GM21381 (cell line): ENCODE results near the gene TPPP.
"Not testable (repeated sequence)": the region's sequence is repeated elsewhere in the genome, so short reads cannot be mapped to it uniquely, and the experiment has no call there.

ENCODE experiments used
- ATAC-seq: cut with Tn5 transposase; IDR thresholded peaks from one replicate; pipeline ENCODE4 v1.9.1; 2021; ENCODE audit warnings: mild to moderate bottlenecking, moderate library complexity; ENCODE audit not compliant: unreplicated experiment

Gene TPPP

DNA sequence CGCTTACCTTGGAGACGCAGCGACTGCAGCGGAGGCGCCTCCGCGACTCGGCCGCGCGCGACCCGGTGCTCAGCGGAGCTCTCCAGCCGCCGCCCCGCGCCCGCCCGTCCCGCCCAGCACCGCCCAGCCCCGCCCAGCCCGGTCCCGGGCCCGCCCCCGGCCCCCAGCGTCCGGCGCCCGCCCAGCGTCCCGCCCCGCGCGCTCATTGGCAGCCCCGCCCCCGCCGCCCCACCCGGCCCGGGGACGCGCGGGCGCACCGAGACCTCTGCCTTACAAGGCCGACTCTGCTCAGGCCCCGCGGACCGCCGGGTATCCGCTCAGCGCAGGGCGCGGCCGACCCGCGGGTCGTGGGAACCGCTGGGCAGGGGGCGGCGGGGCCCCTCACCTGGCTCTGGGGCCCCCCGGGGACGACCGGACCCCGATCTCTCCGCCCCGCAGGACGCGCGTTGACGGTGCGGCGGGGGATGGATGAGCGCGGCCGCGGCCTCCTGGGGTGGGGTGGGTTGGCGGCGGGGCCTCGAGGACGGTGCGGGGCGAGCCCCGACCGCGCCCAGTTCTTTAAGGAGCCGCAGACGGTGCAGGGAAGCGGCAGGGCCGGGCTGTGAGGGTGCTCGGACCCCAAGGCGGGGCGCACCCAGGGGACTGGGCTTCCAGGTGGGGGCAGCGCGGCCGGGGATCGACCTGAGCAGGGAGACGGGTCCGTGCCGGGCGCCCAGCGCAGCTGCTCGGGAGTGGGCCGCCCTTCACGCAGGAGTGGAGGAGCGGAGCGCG is at the start of gene TPPP:
Gene TPPP (minus strand): TSS at position 82 of the 771 bp plus-strand sequence. CDS start 15,292 bp downstream, outside the sequence.
- peak; percentile 78 for ATAC-seq

DNA sequence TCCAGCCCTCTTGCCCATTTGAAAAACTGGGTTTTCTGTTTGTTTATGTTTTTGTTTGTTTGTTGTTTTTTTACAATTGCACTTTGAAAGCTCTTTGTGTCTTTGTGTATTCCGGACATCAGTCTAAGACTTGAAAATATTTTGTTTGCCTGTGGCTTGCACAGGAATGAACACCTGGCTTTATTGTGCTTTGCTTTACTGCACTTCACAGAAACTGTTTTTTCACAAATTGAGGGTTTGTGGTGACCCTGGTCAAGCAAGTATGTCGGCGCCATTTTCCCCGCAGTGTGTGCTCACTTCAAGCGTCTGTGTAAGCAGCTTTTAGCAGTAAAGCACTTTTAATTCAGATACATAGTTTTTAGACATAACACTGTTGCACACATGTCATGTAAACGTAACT is 49.1 kb upstream of the TPPP start:
- ATAC-seq = not testable (repeated sequence)

DNA sequence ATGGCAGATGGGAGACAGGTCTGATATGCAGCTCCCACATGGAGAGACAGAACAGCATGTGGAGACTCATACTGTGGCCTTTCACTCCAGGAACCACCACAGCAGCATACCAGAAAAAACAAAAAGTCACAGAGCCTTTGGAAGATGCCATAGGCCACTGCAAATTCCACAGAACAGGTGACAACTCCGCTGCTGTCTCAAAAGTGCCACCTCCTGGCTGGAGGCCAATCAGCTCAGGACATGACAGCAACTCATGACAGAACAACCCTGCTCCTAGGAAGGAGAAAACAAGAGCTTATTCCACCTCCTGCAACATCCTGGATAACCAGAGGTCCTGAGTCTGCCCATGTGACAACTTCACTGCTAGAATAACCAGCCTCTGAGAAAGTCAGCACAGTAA is 41.0 kb upstream of the TPPP start:
- not testable (repeated sequence) for ATAC-seq

DNA sequence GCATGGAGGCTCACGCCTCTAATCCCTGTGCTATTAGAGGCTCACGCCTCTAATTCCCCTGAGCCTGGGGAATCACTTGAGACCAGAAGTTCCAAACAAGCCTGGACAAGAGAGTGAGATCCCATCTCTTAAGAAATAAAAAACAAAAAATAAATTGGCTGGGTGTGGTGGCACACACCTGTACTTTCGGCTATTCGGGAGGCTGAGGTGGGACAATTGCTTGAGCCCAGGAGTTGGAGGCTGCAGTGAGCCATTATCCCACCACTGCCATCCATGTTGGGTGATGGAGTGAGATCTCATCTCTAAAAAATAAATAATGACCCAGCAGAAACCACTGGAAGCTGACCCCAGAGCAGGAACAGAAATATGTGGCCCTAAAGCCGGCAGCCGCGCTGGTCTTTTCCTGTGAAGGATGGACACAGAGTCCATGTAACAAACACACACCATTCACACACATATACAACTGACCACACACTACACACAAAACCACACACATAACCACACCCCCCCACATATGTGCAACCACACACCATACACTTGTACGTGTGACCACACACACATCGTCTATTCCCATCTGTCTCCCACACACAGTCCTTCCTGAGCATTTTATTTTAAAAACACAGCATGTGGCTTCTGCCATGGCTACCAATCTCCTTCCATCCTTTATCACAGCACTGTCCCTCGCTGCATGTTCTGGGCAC is 39.8 kb upstream of the TPPP start:
- not testable (repeated sequence) for ATAC-seq

DNA sequence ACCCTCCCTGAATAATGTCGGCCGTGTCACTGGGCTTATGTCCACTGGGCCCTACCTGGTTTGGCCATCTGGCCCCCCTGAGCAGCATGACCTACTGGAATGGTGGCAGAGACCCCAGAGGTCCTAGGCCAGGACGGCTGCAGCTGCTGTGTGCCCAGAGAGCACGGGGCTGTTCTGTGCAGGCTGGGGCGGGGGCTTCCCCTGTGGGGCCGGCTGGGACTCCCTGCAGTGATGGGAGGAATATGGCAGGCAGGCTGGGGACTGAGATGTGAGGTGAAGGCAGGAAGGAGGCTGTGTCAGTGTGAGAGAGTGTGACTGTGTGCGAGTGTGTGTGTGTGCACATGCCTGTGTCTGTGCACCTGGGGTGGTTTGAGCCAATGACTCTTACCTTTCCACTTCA is 36.1 kb upstream of the TPPP start:
- not testable (repeated sequence) for ATAC-seq

DNA sequence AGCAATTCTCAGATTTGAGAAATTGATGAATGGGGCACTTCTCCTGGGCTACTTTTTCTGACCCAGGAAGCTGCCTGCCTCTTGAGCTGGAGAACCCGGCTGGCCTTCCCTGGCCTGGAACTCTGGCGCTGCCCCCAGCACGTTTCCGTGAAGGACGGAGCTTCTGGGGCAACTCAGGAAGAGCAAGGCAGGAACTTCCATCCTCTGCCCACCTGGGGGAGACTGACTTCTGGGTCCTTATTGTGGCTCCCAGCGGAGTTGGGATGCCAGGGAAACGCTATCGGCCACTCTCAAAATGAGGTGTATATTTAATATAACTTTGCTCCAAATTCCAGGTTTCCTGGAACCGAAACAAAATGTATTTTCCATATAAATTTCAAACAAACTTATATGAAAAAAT is 33.9 kb upstream of the TPPP start:
- not testable (repeated sequence) for ATAC-seq

DNA sequence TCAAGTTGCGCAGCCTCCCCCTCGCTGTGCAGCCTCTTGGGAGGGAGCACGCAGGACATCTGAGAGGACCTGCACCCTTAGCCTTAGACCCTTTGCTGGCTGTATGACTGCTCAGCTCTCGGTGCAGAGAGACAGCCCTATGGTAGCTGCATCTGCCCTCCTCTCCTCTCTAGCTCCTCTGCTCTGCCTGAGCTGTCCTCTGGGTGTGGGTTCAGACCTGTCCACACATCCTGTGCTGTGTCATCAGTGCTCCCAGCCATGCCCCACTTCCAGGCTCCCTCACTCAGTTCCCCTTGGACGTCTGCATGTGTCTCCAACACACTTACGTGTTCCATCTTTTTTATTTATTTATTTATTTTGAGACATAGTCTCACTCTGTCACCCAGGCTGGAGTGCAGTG is 30.7 kb upstream of the TPPP start:
- ATAC-seq = not testable (repeated sequence)

DNA sequence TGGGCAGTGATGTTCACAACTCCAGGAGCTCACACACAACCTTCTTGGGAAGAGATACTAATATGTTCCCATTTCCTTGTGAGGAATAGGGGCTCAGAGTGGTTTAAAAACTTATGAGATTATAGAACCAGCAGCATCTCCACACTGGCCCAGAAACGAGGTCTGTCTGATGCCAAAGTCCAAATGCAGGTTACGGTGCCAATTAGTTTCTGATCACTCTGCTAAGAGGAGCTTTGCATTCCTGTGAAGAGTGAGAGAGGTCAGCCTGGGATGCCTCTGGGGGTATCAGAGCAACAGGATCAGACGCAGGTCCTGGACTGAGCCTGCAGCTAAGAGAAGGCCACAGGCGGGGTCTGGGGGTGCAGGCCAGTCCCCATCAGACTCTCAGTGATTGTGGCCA is 30.2 kb upstream of the TPPP start:
- not testable (repeated sequence) for ATAC-seq

DNA sequence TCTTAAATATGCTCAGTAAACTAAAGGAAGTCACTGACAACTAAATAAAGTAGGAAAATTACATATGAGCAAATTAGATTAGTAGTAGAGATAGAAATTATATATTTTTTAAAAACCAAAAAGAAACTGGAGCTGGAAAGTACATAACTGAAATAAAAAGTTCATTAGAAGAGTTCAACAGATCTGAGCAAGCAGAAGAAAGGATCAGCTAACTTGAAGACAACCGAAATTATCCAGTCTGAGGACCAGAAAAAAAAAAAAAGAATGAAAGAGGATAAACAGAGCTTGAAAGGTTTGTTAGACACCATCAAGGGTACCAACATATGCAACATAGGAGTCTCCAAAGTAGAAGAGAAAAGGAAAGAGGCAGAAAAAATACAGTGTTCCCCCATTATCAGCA is 26.2 kb upstream of the TPPP start:
- ATAC-seq = not testable (repeated sequence)

DNA sequence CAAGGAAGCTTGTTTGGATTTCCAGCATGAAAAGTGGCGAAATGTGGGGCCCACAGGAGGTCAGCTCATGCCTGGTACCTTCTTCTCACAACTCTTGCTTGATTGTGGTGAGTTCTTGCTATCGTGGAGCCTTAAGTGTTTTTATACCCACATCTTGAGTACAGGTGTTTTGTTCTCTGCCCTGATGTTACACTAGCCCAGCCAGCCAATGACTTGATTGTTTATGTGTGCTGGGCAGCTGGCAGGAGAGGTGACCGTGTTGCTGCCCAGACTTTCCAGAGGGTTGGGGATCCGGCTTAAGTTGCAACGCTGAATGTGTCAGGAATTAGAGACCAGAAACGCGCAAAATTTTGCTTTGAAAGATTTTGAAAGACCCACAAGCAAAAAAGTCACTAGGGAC is 24.0 kb upstream of the TPPP start:
- no peak for ATAC-seq

DNA sequence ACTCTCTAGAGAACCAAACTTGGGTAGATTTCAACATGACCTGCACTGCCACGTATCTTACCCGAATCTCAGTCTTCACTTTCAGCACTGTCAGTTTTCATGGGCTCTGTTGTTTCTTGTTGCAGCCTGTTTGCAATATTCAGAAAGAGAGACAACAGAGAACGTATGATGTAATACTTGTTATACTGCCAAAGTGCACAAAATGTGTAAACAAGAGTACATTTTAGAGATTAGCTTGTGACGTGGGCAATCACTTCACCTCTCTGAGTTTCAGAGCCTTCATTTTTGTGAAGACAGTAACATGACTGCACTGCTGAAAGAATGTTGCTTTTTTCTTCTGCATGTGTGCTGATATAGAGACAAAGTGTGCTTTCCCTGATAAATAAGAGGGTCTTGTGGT is 23.6 kb upstream of the TPPP start:
- ATAC-seq = not testable (repeated sequence)

DNA sequence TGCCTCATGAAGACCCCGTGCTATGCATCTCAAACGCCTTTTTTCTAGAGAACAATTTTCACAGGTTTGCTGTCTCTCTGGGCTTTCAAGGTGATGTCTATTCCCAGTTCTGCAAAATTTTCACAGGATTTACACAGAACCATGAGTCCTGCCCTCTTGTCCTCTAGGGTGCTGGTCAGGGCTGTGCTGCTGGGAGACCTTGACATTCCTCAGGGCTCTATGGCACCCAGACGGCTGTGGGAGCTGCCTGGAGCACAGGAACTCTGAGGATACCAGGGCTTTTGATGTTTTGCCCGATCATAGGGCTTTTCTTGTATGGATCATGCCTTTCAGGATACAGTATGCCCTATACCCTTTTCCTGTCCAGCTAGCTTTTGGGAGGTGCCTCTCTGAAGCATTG is 22.5 kb upstream of the TPPP start:
- not testable (repeated sequence) for ATAC-seq

DNA sequence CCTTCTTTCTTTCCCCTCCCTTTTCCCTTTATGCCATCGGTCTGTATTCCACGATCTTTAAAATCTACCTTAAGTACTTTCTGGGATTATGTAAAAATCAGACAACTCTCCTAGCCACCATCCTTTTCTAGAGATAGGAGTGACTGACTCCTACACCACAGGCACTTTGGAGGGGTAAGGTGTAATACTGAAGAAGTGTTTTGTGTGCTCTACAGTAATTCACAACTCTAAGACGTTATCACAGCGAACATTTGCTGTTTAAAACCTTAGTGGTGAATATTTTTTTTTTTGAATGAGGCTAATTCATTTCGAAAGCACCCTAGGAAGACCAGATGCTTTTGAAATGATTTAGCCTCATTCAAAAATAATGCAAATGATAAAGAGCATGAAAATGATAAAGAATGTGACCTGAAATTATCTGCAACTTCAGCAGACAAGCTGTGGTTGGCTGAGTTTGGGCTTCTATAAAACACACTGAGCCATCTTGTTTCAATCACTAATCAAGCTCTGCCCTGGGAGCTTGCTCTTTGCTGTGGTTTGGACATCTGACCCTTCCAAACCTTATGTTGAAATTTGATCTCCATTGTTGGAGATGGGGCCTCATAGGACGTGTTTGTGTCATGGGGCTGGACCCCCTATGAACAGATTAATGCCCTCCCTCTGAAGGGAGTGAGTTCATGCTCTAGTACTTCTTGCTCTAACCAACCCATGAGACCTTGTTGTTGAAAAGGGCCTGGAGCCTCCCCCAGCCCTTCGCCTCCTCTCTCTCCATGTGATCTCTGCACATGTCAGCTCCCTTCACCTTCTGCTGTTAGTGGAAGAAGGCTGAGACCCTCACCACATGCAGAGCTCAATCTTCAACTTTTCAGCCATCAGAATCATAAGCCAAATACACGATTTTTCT is 21.3 kb upstream of the TPPP start:
- ATAC-seq = not testable (repeated sequence)

DNA sequence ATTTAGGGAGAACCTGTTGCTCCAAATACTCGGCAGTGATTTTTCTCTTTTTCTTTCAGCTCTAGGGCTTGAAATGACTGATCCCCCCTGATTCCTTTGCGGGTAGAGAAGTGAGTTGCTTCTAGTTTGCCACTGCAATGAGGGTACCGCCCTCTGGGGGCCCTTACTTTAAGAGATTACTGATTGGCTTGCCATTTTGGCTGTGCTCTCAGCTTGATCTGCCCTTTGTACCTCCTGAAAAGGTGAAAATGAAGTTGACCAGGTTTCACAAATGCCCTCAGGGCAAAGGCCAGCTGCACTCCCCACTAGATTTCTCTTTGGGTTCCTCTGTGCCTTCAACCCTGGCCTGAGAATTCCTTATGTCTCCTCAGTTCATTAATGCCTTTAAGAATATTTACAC is 20.5 kb upstream of the TPPP start:
- ATAC-seq = not testable (repeated sequence)

DNA sequence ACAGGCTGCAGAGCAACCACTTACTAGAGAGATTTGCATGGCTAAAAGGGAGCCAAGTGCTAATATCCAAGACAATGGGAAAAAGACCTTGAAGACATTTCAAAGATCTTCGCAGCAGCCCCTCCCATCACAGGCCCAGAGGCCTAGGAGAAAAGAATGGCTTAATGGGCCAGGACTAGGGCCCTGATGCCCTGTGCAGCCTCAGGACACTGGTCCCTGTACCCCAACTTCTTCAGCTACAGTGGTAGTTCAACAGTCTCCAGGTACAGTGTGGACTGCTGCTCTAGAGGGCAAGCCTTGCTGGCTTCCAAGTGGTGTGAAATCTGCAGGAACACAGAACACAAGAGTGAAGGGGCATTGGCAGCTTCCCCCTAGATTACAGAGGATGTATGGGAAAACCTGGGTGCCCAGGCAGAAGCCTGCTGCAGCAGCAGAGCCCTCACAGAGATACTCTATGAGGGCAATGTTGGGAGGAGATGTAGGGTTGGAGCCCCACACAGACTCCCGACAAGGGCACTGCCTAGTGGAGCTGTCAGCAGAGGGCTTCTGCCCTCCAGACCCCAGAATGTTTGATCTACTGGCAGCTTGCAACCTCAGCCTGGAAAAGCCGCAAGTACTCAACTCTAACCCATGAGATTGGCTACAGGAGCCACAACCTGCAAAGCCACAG is 15.8 kb upstream of the TPPP start:
- not testable (repeated sequence) for ATAC-seq

DNA sequence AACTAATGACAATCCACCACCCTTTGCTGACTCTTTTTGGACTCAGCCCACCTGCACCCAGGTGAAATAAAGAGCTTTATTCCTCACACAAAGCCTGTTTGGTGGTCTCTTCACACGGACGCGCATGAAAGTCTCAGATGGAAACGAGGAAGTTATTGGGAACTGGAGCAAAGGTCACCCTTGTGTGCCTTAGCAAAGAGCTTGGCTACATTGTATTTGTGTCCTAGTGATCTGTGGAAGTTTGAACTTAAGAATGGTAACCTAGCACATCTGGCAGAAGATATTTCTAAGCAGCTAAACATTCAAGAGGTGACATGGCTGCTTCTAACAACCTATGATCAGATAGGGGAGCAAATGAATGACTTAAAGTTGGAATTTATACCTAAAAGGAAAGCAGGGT is 15.2 kb upstream of the TPPP start:
- not testable (repeated sequence) for ATAC-seq

DNA sequence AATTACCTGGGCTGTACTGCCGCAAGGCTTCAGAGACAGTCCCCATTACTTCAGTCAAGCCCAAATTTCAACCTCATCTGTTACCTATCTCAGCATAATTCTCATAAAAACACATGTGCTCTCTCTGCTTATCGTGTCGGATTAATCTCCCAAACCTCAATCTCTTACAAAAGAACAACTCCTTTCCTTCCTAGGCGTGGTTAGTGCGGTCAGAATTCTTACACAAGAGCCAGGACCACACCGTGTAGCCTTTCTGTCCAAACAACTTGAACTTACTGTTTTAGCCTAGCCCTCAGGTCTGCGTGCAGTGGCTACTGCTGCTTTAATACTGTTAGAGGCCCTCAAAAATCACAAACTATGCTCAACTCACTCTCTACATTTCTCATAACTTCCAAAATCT is 13.0 kb upstream of the TPPP start:
- ATAC-seq = not testable (repeated sequence)

DNA sequence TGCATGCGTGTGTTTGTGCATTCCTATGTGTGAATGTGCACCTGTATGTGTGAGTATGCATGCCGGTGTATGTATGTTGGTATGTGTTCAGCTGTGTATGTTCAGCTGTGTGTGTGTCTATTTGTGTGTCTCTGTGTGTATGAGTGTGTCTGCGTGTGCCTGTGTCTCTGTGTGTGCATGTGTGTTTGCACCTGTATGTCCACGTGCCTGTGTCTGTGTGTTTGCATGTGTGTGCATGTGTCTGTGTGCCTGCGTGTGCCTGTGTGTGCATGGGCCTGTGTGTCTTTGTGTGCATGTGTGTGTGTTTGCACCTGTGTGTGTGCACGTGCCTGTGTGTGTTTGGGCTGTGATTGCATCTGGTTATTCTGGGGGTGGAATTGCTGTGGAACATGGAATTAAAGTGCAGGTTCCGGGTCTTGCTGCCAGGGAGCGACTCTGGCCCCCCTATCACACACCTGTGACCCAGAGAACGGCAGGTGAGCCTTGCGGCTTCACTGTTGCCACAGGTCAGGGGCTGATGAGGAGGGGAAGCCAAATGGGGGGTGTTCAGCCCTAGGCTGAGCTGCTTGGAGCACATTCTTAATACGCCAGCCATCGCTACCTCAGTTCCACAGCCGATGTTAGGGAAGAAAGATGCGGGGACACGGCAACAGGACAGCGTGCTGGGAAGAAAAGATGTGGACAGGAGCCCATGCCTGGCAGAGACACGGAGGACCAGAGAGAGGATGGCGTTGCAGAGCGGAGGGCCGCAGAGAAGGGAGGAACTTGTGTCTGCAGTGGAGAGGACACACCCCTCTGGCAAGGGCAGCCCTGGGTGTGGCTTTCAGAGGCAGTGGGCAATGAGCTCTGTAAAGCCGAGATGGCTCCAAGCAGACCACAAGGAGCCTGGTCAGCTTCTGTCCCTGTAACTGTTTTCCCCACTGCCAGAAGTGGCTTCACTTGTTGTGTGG is 3.9 kb upstream of the TPPP start:
- ATAC-seq = not testable (repeated sequence)

DNA sequence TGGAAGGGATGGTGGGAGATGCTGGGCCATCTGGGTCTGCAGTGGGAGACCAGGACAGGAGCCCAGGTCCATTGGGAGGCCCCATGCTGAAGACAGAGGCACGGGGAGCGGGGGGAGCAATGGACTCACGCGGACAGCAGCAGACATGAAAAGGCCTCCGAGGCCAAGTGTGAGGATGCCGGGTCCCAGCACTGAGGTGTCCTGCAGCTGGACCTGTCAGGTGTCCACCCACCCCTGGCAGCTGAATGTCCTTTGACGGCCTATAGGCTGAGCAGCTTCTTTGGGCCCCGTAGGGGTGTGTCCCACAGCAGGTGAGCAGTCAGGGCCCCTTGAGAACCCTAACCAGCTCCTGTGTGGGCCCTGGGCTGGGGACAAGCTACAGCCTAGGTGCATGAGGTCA is 3.0 kb upstream of the TPPP start:
- ATAC-seq = not testable (repeated sequence)
